Left renal cortex interstitium (tissue), 4 donors: ENCODE results near the gene LRPAP1. TPM values are rescaled to one million over a fixed set of nuclear protein-coding genes. Genes with fewer than 3 reads are reported as not detected.

Source experiments
- DNase-seq, 4 donors: peaks; one replicate each; pipeline ENCODE4 v3.0.0-alpha.2; 2013; ENCODE audit warnings: low read depth in 4 of 4, low spot score in 2 of 4, missing footprints in 1 of 4
- polyA plus RNA-seq, 4 donors: library from polyadenylated mRNA; unstranded; fragments of 120-200 nt; gene quantifications; one replicate each; pipeline ENCODE4 v1.2.1, GENCODE V29; 2013; ENCODE audit not compliant: insufficient read length in 4 of 4

Gene LRPAP1
- polyA plus RNA-seq, 4 donors: 188 to 268 (median 218) TPM

- no peak for DNase-seq
Observed at GRCh38 chr4:3489451-3489962, 42.7 kb downstream of the LRPAP1 start.

- DNase-seq: no peak
Observed at GRCh38 chr4:3488820-3489219, 43.4 kb downstream of the LRPAP1 start.

- DNase-seq: no peak
Observed at GRCh38 chr4:3487861-3488260, 44.4 kb downstream of the LRPAP1 start.

GRCh38 chr4:3486541-3487540 is 45.4 kb downstream of the LRPAP1 start:
- no peak for DNase-seq

- DNase-seq: no peak
Observed at GRCh38 chr4:3485886-3486540, 46.2 kb downstream of the LRPAP1 start.

GRCh38 chr4:3485011-3485791 is 47.0 kb downstream of the LRPAP1 start:
- peak in 1 of 4 donors; percentile 32 for DNase-seq

GRCh38 chr4:3484057-3484973 is 47.9 kb downstream of the LRPAP1 start:
- DNase-seq: peak in 1 of 4 donors; percentile 38

GRCh38 chr4:3483471-3483921 is 48.7 kb downstream of the LRPAP1 start:
- no peak for DNase-seq

- no peak for DNase-seq
Observed at GRCh38 chr4:3482707-3483106, 49.5 kb downstream of the LRPAP1 start.

- DNase-seq: no peak
Observed at GRCh38 chr4:3481783-3482393, 50.3 kb downstream of the LRPAP1 start.

- no peak for DNase-seq
Observed at GRCh38 chr4:3481113-3481531, 51.1 kb downstream of the LRPAP1 start.

- peak in 2 of 4 donors; percentile 67 to 75 for DNase-seq
Observed at GRCh38 chr4:3480528-3481112, 51.6 kb downstream of the LRPAP1 start.

GRCh38 chr4:3479358-3480101 is 52.7 kb downstream of the LRPAP1 start:
- no peak for DNase-seq

- DNase-seq: no peak
Observed at GRCh38 chr4:3478446-3479357, 53.5 kb downstream of the LRPAP1 start.

GRCh38 chr4:3477750-3478430 is 54.3 kb downstream of the LRPAP1 start:
- DNase-seq: no peak
